Measurements from ENCODE around the gene SVOP.
A peak's percentile ranks its signal among the peaks of the same experiment; 100 is the strongest.
"Not testable (repeated sequence)": the region's sequence is repeated elsewhere in the genome, so short reads cannot be mapped to it uniquely, and the experiment has no call there.

Gene SVOP
- 0 reads per million in 2 donors for total RNA-seq

- DNase-seq: peak in 3 of 5 experiments; percentile 3 to 12 (median 4)
These were observed at the start of gene SVOP for GRCh38 chr12:109020796-109021380. TSS of gene SVOP (minus strand) at chr12:109021068. CDS start at chr12:109020868, 200 bp downstream.

DNA sequence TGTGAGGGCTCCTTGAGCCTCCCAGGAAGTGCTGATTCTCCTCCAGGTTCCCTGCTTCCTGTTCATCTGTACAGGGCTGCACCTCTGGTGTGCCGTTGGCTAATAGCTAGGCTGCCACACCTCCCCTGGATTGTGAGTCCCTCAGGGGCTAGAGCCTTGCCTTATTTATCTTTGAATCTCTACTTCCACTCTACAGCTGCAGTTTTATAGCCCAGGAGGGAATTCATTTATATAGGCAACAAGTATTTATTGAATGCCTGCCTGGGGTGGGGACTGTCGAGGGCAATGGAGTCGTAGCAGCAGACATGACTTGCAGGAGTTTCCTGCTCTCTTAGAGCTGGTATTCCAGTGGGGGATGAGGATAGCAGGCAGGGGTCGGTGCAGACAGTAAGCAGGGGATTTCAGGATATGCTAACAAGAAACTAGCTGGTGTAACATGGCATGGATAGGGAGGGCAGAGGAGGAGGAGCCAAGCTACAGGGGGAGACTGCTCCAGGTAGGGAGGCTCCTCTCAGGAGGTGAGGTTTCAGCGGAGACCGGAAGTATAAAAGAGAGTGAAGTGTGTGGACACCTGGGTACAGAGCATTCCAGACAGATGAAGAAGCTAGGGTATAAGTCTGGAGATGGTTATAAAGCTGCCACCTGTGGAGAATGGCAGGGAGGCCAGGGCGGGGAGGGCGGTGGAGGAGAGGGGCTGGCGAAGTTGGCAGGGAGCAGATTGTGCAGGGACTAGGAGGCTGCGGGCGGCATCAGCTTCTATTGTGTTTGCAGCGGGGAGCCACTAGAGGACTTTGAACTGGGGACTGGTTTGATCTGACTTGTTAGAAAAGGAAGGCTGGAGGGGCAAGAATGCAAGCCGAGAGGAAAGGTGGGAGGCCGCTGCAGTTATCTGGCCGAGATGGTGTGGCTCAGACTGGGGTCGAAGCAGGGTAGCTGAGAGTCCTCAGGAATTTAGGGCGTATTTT is 48.7 kb upstream of the SVOP start:
- no peak for DNase-seq

DNA sequence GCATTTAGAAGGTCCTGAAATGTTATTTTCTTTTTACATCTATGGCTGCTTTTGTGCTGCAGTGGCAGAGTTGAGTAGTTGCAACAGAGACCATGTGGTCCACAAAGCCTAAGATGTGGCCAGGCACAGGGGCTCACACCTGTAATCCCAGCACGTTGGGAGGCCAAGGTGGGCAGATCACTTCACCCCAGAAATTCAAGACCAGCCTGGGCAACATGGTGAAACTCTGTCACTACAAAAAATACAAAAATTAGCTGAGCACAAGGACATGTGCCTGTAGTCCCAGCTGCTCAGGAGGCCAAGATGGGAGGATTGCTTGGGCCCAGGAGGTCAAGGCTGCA is 45.0 kb upstream of the SVOP start:
- DNase-seq: no peak

DNA sequence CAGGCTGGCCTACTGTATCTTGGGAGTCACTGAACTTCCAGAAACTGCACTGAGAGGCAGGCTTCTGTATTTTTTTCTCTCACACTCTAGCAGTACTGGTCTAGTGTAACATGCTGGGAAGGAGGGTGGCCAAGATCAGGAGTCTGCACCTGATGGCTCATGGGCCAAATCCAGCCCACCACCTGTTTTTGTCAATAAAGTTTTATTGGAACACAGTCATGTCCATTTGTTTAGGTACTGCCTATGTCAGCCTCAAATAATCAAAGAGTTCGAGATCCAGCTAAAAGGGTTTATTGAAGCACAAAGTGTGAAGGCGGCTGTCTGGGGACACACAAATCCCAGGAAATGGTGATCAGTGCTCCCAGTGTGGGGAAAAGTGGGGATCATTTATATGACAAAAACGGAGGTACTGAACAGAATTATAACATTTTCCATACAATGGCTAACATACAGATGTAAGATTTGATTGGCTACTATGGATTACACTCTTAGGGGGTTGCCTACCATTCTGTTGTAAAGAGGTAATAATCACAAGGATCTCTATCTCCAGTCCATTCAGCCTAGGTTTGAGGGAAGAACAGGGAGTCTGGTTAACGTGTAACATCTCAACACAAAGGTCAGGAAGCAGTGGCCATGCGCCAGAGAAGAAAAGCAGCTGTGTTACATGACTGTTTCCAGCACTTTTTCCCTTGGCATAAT is 44.4 kb upstream of the SVOP start:
- DNase-seq: no peak

- DNase-seq: no peak
These were observed 43.3 kb upstream of the SVOP start for GRCh38 chr12:109064143-109064542.

DNA sequence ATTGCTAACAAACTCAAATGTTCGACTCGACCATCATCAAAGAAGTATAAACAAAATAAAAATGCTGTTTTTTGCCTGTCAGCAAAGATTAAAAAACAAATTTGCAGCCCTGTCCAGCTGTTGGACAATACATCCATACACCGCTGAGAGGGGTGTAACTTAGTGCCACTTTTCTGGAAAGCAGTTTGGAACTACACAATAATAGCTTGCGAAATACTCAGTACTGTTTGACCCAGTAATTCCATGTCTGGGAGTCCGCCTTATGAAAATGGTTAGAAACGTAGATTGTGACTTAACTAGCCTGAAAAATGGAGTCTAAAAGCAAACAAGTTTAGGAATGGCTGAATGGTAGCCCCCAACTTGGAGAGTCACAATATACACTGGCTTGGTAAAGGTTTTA is 37.9 kb upstream of the SVOP start:
- DNase-seq: no peak

DNA sequence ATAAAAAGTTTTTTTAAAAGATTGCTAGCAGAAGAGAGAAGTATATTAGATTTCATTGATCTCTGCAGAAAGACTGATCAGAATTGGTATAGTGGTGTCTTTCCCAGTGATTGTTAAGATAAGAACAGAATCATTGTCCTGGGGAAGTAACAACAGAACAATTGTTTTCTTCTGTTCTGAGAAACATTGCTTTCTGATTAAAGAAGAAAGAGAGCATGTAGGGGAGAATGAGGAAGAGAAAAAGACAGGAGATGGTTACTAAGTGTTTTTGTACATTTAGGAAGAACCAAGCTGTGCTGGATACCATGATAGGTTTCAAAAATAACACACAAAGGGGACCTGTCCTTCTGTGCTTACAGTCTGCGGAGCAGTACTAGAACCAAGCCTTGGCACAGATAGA is 36.5 kb upstream of the SVOP start:
- DNase-seq: no peak

GRCh38 chr12:109056891-109057290 is 36.0 kb upstream of the SVOP start:
- DNase-seq: no peak

GRCh38 chr12:109054520-109054919 is 33.7 kb upstream of the SVOP start:
- DNase-seq: no peak

DNA sequence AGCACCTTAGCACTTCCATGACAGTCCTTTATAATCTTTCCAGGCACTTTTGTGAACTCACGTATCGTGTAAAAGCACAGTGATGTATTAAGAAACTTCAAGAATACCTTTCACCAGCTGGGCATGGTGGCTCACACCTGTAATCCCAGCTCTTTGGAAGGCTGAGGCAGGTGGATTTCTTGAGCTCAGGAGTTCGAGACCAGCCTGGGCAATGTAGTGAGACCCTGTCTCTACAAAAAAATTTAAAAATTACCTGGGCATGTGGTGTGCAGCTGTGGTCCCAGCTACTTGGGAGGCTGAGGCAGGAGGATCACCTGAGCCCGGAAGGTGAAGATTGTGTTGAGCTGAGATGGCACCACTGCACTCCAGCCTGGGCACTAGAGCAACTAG is 33.3 kb upstream of the SVOP start:
- not testable (repeated sequence) for DNase-seq

DNA sequence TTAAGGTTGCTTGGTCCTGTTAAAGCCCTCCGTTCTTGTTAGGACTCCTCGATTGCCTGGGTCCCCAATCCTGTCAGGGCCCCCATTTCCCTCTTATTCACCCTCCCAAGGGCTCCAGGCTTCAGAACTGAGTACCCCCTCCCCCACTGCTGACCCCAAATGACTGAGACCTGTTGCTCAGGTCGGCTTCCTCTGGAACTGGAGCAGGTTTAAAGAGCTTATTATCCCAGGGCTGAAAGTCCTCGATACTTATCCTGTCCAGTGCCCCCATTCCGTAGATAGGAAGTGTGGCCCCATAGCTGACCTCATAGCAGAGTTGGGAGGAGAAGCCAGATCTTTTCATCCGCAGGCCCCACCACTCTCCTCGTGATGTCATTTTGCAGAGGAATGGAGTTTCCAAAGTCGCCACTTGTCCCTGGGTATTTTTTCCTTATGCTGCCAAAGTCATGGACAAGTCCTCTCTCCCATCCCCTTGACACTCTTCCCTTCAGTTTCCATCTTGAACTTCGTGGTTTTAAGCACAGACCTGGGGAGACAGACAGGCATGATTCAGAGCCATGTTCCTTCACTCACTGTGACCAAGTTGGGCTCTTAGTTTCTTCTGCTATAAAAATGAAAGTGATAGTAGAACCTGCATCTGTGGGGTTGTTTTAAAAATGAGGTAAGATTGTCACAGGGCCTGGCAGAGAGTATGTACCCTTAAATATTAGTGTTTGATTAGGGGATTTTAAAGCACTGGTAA is 32.7 kb upstream of the SVOP start:
- DNase-seq: peak in 2 of 5 experiments; percentile 42 to 69

- DNase-seq: peak; percentile 58 to 91 (median 73)
These were observed 31.8 kb upstream of the SVOP start, which contains the start of gene USP30 for GRCh38 chr12:109052414-109053323. TSS of gene USP30 (plus strand) at chr12:109052576. CDS start at chr12:109052679, 103 bp downstream.

GRCh38 chr12:109052097-109052413 is 31.2 kb upstream of the SVOP start:
- no peak for DNase-seq

GRCh38 chr12:109049794-109050193 is 28.9 kb upstream of the SVOP start:
- not testable (repeated sequence) for DNase-seq

GRCh38 chr12:109048706-109049105 is 27.8 kb upstream of the SVOP start:
- DNase-seq: not testable (repeated sequence)

DNA sequence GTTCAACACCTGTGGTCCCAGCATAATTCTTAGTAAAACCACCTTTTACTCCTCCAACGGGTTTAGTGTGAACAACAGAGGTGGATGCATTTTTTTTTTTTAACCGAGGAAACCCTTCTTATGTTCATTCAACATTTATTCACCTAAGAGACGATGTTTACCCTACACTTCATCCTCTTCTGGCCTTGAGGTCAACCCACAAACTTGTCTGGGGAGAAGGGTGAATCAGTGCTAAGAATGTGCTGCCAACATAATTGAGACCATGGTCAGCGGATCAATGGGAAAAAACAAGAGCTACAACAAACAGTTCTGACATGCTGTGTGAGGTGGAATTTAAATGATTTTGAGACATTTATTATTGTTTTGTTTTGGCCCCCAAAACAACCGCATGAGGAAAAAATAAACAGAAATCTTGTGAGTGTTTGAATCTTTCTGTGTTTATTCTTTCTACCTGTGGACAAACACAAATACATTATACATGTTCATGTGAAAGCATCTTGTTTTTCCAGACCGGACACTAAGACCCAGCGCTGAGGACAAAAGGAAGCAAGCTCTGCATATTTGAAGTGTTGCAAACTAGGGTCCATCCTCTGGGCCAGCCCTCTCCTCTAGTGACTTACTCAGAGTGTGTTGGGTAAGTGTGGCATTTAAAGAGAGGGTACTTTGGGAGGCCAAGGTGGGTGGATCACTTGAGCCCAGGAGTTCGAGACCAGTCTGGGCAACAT is 26.4 kb upstream of the SVOP start:
- DNase-seq: no peak

GRCh38 chr12:109044241-109044640 is 23.4 kb upstream of the SVOP start:
- no peak for DNase-seq

DNA sequence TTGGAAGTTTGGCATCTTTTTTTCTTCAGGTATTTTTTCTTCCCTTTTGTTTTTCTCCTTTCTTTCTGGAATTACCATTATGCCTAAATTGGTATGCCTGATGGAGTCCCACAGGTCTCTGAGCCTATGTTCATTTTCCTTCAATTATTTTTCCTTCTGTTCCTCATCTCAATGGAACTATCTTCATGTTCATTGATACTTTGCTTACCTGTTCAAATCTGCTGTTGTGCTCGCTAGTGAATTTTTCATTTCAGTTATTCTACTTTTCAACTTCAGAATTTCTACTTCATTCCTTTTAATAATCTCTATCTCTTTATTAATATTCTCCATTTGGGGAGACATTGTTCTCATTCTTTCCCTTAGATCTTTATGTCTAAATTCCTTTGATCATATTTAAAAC is 16.1 kb upstream of the SVOP start:
- DNase-seq: no peak

DNA sequence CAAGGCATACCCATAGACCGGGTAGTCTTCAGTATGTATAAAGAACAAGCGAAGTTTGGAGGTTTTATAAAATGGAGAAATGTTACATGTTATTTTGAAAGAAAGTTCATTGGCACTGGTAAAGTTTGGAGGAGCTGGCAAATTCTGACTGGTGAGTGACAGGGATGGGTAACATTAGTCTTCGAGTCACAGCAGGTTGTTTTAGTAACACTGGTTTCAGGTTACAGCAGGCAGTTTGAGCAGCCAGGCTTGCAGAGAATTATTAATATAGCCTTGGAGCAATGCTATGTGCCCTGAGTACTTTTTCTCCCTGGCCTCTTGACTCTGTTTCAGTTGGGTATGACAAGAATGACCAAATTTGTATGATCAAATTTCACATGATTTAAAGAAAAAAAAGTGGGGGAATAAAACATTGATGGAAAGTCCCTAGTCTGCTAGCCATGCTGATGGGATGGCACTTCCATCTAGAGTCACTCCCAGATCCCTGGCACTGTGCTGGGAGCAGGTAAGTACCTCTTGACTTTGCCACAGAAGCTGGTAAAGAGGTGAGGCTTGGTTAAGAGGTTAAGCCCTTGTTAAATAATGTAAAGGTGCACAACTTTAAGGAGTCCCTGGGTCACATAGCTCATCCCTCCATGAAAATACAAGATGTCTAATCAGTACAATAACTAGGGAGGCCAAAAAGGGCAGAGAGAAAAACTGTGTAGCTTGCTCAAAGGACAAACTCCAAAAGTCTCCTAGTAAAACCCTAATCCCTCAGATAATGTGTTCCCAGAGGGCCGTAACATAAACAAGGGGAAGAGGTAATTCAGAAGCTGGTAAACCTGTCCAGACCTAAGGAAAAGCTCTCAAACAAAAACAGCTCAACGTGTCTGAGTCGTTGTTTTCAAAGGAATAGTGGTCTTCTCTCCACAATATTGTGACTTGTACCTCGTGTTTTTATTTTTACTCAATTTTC is 12.7 kb upstream of the SVOP start:
- no peak for DNase-seq

DNA sequence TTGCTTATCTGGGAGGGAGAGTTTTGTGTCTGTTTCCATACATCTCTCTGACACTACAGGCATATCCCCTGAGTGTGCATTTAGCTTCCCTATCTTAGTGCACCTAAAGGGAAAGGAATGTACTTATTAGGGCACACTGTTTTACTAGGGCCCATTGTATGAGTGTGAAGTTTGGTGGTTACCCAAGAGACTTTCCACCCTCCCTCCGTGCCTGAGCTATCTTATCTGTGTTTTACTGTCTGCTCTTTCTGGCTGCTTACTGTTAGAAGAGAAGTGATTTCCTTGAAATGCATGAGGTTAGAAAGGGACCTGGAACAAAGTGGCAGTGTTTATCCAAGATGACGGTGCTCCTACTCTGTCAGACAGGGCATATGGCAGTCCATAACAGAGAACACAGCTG is 8.5 kb upstream of the SVOP start:
- no peak for DNase-seq

All from T-helper 2 cell (primary cell).